Lower leg skin (tissue), 3 donors: ENCODE measurements around the gene ZNF804B.

Source experiments
- POLR2A ChIP-seq, 2 donors: fragments of 450-650 bp; IDR thresholded peaks; one replicate each; pipeline ENCODE4 v1.6.1; 2016 to 2017; ENCODE audit warnings: antibody characterized with exemption in 2 of 2, mild to moderate bottlenecking in 1 of 2, moderate library complexity in 1 of 2
- TF ChIP-seq, protein P1 (sequence below), 3 donors: fragments of 450-650 bp; IDR thresholded peaks; one replicate each; pipeline ENCODE4 v1.5.1; 2016; ENCODE audit warnings: antibody characterized with exemption in 3 of 3, mild to moderate bottlenecking in 3 of 3, moderate library complexity in 2 of 3

DNA sequence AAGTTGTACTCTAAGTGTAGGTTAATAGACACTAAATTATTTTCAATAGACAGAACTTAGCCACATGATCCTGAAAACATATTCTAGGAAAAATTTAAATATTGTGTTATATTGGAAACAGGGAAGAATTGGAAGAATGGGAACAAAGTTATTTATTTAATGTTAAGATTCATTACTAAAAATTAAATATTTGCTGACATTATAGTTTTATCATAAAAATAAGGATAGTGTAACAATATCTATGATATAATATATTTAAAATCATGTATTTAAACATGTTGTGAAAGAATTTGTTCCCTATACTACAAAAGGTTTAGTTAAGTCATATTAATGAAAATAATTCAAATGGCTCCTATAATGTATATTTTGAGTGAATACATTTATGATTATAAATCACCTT is 156.1 kb downstream of the ZNF804B start:
- TF ChIP-seq POLR2A (IDR thresholded peaks at IDR 0.05), result no peak
- TF ChIP-seq, protein P1, sequence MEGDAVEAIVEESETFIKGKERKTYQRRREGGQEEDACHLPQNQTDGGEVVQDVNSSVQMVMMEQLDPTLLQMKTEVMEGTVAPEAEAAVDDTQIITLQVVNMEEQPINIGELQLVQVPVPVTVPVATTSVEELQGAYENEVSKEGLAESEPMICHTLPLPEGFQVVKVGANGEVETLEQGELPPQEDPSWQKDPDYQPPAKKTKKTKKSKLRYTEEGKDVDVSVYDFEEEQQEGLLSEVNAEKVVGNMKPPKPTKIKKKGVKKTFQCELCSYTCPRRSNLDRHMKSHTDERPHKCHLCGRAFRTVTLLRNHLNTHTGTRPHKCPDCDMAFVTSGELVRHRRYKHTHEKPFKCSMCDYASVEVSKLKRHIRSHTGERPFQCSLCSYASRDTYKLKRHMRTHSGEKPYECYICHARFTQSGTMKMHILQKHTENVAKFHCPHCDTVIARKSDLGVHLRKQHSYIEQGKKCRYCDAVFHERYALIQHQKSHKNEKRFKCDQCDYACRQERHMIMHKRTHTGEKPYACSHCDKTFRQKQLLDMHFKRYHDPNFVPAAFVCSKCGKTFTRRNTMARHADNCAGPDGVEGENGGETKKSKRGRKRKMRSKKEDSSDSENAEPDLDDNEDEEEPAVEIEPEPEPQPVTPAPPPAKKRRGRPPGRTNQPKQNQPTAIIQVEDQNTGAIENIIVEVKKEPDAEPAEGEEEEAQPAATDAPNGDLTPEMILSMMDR (IDR thresholded peaks at IDR 0.05), result no peak
